HS-5 (cell line): ENCODE data around the gene MYH10.

ENCODE experiments used
- DNase-seq: peaks from one replicate; pipeline ENCODE4 v3.0.0-alpha.2; 2012; ENCODE audit warnings: low read depth

The MYH10 gene

DNA sequence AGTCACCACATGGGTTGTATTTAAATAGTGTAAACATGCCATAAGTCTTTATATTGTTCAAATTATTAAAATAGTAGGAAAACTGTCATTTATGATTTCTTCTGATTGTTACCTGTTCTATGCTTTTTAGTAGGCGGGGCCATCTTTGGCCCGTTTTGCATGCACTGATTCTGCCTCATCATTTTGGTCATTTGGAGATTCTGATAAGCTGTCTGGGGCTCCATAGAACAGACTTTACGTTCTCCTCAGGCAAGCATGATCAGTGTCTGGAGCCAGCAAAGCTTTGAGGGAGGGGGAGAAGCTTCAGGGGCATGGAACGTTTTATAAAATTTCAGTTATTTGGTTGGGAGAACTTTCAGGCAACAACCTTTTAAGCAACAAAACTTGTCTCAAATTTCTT is 186.0 kb downstream of the MYH10 start:
- no peak for DNase-seq

GRCh38 chr17:8443756-8444155 is 186.8 kb downstream of the MYH10 start:
- no peak for DNase-seq

DNA sequence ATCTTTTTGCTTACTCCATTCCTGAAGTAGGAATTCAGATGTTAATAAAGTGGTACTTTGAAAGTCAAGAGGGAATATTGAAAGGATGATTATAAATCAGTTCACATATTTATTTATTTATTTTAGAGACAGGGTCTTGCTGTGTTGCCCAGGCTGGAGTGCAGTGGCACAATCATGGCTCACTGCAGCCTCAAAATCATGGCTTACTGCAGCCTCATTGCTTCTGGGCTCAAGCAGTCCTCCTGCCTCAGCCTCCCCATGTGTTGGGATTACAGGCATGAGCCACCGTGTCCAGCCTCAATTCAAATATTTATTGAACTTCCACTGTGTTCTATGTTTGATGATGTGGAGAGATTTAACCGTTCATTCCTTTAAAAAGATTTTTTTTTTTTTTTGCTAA is 188.2 kb downstream of the MYH10 start:
- DNase-seq, result no peak

DNA sequence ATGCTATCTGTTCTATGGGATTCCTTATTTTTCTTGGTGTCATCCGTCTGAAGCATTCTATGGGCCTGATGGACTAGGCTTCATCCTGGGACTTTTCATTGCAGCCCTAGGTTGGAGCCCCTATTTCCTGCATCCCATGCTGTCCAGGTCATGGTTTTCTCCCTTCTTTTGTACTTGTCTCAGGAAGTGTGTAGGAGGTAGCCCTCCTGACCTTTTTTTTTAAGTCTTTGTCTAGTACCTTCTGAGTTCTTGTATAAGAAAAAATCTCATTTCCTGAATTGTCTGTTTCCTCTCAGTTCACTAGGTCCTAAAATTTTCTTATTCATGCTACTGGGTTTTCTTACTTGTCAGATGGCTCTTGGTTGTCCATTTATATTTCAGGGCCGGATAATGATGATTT is 188.8 kb downstream of the MYH10 start:
- no peak for DNase-seq

DNA sequence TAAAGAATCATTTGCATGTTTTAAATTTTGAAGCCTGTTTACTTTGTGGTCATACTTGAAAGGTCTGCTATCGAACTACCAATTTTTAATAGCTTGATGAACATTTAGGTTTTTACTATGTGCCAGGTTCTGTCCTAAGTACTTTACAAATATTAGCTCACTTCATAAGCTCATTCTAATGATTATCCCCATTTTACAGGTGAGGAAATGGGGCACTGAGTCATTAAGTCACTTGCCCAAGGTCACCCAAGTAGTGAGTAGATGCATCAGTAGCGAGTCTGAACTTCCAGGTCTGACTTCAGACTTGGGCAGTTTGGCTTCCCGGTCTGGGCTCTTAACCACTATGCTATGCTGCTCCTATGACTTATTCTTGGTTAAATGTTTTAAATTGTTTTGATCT is 190.8 kb downstream of the MYH10 start:
- DNase-seq, result no peak

- DNase-seq, result no peak
Measured at GRCh38 chr17:8438441-8438840, 192.1 kb downstream of the MYH10 start.

- no peak for DNase-seq
Measured at GRCh38 chr17:8436844-8437171, 193.7 kb downstream of the MYH10 start.

DNA sequence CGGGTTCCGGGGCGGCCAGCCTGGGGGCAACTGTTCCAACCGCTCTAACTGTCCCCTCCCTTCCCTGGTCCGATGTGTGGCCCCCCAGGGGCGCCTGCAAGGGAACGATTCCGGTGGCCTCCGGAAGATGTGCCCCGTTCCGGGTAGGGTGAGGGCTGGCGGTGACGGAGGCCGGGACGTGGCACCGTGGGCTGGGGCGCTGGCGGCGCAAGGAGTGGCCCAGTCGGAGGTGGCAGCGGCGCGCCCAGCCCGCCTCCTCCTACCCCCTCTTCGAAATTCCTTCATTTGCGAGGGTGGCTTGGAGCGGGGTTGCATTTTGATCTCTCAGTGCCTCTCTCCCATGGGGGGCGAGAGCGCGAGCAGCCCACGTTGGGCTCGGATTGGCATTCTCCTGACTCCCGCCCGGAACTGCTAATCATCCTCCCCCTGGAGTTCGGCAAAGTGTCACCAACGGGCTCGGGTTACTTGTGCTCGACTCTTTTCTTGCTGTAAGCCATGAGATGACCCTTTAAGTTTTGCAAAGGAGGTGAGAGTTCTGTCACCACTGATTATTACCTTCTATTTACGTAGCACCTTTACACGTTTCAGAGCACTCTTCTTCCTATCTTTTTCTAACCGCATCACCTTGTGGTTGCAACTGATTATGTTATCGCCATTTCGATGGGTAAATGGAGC is 194.2 kb downstream of the MYH10 start:
- peak; percentile 19 for DNase-seq

GRCh38 chr17:8435245-8436168 is 195.0 kb downstream of the MYH10 start, which contains the start of gene NDEL1:
TSS of gene NDEL1 (plus strand) at chr17:8435884. CDS start at chr17:8444272, 8,388 bp downstream.
- peak; percentile 85 for DNase-seq

DNA sequence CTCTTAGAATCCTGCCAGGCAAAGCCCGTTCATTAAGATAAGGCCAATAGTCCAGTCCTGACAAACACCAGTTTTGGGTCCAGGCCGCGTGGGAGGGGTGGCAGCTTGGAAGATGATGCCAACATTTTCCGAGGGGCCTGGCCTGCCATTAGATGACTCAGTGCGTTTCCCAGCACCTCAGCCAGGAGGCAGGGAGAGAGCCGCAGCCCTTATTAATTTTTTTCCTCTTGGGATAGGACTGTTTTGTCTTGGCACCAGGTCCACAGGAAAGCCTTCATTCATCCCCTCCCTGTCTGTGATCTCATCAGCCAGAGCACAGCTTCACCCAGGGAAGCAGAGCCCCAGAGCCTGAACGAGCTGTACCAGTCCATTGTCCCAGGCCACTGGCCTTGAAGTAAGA is 199.6 kb downstream of the MYH10 start:
- no peak for DNase-seq

- DNase-seq, result no peak
Measured at GRCh38 chr17:8426802-8427201, 203.7 kb downstream of the MYH10 start.

GRCh38 chr17:8426094-8426720 is 204.3 kb downstream of the MYH10 start:
- DNase-seq, result no peak
